C4-2B (cell line): ENCODE data around the gene EFNA2.
"Not testable (repeated sequence)": the region's sequence is repeated elsewhere in the genome, so short reads cannot be mapped to it uniquely, and the experiment has no call there.

Source experiments
- H3K27ac ChIP-seq: fragments of 450-650 bp; 2 replicates; pipeline ENCODE4 v1.5.1; 2017
- ZFX ChIP-seq: fragments of 450-650 bp; IDR thresholded peaks from 2 replicates; pipeline ENCODE4 v1.6.1; 2017
- TF ChIP-seq, protein P1 (sequence below): fragments of 450-650 bp; conservative IDR thresholded peaks from 2 replicates; pipeline ENCODE4 v1.5.1; 2017; ENCODE audit warnings: mild to moderate bottlenecking

Gene EFNA2

DNA sequence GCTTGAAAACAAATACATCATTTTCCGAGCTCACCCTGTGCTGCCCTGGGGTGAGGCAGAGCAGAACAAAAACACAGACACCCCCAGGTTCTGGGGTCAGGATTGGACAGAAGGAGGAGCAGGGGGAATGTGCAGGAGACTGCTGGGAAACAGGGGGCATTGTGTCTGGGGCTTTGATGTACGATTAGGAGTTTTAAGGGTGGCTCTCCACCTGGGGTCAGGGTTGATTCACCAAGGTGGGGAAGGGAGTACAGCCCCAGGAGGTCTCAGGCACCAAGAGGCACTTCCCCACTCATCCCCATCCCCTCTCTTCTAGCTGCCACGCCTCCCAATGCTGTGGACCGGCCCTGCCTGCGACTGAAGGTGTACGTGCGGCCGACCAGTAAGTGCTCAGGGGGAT lies 12.6 kb downstream of the EFNA2 start:
- no peak for TF ChIP-seq ZFX
- TF ChIP-seq, protein P1, sequence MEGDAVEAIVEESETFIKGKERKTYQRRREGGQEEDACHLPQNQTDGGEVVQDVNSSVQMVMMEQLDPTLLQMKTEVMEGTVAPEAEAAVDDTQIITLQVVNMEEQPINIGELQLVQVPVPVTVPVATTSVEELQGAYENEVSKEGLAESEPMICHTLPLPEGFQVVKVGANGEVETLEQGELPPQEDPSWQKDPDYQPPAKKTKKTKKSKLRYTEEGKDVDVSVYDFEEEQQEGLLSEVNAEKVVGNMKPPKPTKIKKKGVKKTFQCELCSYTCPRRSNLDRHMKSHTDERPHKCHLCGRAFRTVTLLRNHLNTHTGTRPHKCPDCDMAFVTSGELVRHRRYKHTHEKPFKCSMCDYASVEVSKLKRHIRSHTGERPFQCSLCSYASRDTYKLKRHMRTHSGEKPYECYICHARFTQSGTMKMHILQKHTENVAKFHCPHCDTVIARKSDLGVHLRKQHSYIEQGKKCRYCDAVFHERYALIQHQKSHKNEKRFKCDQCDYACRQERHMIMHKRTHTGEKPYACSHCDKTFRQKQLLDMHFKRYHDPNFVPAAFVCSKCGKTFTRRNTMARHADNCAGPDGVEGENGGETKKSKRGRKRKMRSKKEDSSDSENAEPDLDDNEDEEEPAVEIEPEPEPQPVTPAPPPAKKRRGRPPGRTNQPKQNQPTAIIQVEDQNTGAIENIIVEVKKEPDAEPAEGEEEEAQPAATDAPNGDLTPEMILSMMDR = no peak
- H3K27ac ChIP-seq = no peak overlapping the region

DNA sequence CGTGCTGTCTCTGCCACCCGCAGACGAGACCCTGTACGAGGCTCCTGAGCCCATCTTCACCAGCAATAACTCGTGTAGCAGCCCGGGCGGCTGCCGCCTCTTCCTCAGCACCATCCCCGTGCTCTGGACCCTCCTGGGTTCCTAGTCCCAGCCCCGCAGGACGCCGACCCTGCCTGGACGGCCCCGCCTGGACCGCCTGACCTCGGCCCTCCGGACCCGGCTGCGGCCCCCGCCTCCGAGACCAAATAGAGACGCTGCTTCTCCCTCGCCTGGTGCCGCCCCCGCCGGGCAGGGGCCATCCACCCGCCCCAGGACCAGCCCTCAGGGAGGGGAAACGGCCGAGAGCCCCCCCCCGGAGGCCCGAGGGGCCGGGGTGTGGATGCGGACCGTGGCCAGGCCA lies 14.1 kb downstream of the EFNA2 start:
- no peak overlapping the region for H3K27ac ChIP-seq
- TF ChIP-seq, protein P1 = no peak
- TF ChIP-seq ZFX = no peak

DNA sequence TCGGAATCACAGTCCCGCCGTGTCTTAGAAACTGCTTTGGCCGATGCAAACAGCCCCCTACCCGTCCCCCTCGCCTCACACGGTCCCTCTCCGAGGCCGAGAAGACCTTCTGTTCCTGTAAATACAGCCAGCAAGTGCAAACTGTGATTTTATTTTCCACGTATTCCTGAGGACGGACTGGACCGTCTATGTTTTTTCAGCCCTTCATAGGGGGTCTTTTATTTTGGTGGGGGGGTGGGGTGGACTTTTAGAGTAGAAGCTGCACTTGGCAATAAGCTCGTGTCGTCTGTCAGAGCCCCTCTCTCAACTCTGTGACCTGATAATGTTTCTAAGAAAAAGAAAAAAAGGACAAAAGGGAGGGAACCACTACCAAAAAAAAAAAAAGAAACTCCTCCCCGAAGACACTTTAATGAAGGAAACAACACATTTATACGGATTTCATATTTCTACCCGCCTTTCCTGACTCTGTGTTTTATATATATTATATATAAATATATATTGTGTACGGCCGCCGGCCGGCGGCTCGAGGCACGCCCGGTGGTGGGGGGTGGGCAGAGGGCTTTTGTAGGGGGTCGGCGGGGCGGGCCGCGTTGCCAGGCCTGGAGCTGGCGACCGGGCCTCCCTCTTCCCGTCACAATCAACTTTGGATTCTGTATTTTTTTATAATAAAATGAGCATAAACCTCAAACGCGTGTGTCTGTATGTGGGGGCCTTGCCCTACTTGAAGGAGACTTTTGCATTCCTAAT lies 15.2 kb downstream of the EFNA2 start:
- TF ChIP-seq, protein P1 = no peak
- TF ChIP-seq ZFX = no peak
- no peak overlapping the region for H3K27ac ChIP-seq

DNA sequence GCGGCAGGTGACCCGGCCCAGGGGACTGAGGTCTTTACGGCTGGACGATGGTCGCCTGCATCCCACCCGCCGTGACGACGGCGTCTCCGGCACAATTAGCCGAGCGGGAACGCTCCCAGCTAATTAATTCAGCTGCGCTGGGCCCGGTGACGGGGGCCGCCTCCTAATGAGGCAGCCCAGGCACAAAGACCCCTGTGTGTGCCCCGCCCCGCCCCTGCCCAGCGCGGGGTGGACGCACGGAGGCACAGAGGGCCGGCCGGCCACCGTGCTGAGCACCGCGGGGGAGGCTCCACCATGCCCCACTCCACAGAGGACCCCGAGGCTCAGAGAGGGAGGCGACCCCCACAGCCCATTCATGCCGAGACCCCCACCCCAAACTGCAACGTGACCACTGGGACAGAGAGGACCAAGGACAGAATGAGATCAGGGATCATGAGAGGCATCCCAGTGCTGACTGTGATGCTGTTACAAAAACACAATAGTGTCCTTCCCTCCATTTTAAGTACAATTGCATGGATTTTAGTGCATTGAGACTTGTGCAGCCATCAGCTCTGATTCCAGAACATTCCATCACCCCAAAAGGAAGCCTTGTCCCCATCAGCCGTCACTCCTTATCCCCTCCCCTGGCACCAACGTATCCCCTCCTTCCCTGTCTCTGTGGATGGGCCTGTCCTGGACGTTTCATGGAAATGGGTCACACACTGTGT lies 17.0 kb downstream of the EFNA2 start:
- H3K27ac ChIP-seq = no peak overlapping the region
- no peak for TF ChIP-seq ZFX
- TF ChIP-seq, protein P1 = no peak

DNA sequence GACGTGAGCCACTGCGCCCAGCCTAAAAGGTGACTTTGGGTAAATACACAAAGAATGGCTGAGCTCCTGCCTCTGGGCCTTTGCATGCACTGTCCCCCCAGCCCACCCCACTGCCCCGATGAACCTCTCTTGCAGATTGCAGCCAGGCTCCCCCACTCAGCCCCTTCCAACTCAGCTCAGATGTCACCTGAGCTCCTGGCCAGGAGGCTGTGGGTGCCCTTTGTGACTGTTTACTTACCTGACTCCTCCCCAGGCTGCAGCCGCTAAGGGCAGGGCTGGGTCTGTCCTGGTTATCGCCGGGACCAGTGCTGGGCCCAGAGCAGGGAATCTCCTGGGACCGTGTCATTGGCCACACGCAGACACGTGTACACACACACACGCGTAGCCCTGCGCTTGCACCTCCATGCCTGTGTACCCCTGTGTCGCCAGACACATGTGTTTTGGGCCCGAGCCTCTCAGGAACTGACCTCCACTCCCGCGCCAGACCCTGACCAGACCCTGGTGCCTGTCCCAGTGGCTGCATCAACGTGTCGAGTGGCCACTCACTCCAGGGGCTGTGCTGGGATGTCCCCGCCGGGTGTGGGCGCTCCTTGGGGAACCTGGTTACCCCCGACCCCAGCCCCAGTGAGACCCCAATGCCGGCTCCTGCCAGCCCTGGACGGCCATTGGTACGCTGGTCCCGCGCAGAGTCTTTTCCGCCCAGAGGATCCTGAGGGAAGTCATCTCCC lies 18.7 kb downstream of the EFNA2 start:
- H3K27ac ChIP-seq = no peak overlapping the region
- TF ChIP-seq ZFX = no peak
- TF ChIP-seq, protein P1 = no peak

DNA sequence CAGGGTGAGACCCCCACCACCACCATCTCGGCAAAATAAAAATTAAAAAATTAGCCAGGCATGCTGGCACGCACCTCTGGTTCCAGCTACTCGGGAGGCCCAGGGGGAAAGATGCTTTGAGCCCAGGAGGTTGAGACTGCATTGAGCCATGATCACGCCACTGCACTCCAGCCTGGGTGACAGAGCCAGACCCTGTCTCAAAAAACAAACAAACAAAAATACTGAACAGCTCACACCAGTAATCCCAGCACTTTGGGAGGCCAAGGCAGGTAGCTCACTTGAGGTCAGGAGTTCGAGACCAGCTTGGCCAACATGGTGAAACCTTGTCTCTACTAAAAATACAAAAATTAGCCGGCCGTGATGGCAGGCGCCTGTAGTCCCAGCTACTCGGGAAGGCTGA lies 19.7 kb downstream of the EFNA2 start:
- not testable (repeated sequence) for H3K27ac ChIP-seq

DNA sequence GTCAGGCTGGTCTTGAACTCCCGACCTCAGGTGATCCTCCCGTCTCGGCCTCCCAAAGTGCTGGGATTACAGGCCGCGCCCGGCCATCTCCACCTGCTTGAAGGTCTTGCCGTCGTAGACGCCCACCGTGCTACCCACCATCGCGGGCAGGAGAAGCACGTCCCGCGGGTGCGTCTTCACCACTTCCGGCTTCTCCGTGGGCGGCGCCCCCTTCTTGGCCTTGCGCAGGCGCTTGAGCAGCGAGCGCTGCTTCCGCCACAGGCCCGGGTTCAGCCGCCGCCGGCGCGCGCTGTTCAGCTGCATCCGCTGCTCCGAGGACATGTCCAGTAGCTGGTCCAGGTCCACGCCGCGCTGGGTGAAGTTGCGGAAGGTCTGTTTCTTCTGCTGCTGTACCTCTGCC lies 21.6 kb downstream of the EFNA2 start:
- H3K27ac ChIP-seq = no peak overlapping the region
- TF ChIP-seq ZFX = no peak
- TF ChIP-seq, protein P1 = no peak
